Effector memory CD4-positive, alpha-beta T cell (primary cell): ENCODE results near the gene VPS36.
"Not testable (repeated sequence)": the region's sequence is repeated elsewhere in the genome, so short reads cannot be mapped to it uniquely, and the experiment has no call there.

Experiments
- DNase-seq, 3 donors: peaks; one replicate each; pipeline ENCODE4 v3.0.0-alpha.2; 2020
- H3K27ac ChIP-seq: 2 replicates; pipeline ENCODE4 v1.7.0; 2013; ENCODE audit warnings: mild to moderate bottlenecking, low read length, moderate library complexity; ENCODE audit not compliant: insufficient read depth, poor library complexity, severe bottlenecking
- H3K27me3 ChIP-seq: replicated peaks from 2 replicates; pipeline ENCODE4 v1.7.0; 2013; ENCODE audit warnings: mild to moderate bottlenecking, low read length; ENCODE audit not compliant: insufficient read depth, control insufficient read depth, poor library complexity, severe bottlenecking
- H3K36me3 ChIP-seq: 2 replicates; pipeline ENCODE4 v1.7.0; 2013; ENCODE audit warnings: mild to moderate bottlenecking, low read length, moderate library complexity; ENCODE audit not compliant: control insufficient read depth, insufficient read depth
- H3K4me1 ChIP-seq: 2 replicates; pipeline ENCODE4 v1.7.0; 2013; ENCODE audit warnings: low read length, mild to moderate bottlenecking; ENCODE audit not compliant: control insufficient read depth, insufficient read depth, poor library complexity, severe bottlenecking
- H3K4me3 ChIP-seq: 2 replicates; pipeline ENCODE4 v1.7.0; 2013; ENCODE audit warnings: low read length, low read depth, mild to moderate bottlenecking; ENCODE audit not compliant: insufficient read depth, poor library complexity, severe bottlenecking
- H3K9me3 ChIP-seq: 2 replicates; pipeline ENCODE4 v1.7.0; 2013; ENCODE audit warnings: mild to moderate bottlenecking, low read length, moderate library complexity; ENCODE audit not compliant: control insufficient read depth

VPS36 gene

DNA sequence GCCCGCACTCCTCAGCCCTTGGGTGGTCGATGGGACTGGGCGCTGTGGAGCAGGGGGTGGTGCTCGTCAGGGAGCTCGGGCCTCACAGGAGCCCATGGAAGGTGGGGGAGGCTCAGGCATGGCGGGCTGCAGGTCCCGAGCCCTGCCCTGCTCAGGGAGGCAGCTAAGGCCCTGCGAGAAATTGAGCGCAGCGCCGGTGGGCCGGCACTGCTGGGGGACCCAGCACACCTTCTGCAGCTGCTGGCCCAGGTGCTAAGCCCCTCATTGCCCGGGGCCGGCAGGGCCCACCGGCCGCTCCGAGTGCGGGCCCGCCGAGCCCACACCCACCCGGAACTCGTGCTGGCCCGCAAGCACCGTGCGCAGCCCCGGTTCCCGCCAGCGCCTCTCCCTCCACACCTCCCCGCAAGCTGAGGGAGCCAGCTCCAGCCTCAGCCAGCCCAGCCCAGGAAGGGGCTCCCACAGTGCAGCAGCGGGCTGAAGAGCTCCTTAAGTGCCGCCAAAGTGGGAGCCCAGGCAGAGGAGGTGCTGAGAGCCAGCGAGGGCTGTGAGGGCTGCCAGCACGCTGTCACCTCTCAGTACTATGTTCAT, 42.3 kb downstream of the VPS36 start:
- not testable (repeated sequence) for H3K4me3 ChIP-seq, H3K27me3 ChIP-seq, H3K36me3 ChIP-seq, H3K27ac ChIP-seq, DNase-seq, H3K9me3 ChIP-seq
- peaks cover 23% of the 10 kb centered on the region for H3K4me1 ChIP-seq

GRCh38 chr13:52407436-52407835, 43.0 kb downstream of the VPS36 start:
- DNase-seq, H3K9me3 ChIP-seq, H3K27ac ChIP-seq, H3K36me3 ChIP-seq, H3K4me3 ChIP-seq, H3K27me3 ChIP-seq: not testable (repeated sequence)
- H3K4me1 ChIP-seq: peaks cover 23% of the 10 kb centered on the region

DNA sequence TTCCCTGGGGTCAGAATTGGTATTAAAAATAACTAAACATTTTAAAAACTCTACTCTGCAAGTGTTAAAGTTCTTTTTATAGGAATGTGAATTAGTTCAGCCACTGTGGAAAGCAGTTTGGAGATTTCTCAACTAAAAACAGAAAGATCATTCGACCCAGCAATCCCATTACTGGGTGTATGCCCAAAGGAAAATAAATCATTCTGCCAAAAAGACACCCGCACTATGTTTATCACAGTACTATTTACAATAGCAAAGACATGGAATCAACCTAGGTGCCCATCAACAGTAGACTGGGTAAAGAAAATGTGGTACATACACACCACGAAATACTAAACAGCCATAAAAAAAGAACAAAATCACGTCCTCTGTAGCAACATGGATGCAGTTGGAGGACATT, 43.8 kb downstream of the VPS36 start:
- Histone ChIP-seq H3K9me3 (no peaks in the 10 kb centered on the region), H3K4me1 (peaks cover 23% of the 10 kb centered on the region), H3K36me3 (no peaks in the 10 kb centered on the region), H3K4me3 (peak overlapping the region; percentile 49), H3K27ac (no peak overlapping the region), H3K27me3 (peaks cover 3% of the 10 kb centered on the region)
- DNase-seq: no peak

DNA sequence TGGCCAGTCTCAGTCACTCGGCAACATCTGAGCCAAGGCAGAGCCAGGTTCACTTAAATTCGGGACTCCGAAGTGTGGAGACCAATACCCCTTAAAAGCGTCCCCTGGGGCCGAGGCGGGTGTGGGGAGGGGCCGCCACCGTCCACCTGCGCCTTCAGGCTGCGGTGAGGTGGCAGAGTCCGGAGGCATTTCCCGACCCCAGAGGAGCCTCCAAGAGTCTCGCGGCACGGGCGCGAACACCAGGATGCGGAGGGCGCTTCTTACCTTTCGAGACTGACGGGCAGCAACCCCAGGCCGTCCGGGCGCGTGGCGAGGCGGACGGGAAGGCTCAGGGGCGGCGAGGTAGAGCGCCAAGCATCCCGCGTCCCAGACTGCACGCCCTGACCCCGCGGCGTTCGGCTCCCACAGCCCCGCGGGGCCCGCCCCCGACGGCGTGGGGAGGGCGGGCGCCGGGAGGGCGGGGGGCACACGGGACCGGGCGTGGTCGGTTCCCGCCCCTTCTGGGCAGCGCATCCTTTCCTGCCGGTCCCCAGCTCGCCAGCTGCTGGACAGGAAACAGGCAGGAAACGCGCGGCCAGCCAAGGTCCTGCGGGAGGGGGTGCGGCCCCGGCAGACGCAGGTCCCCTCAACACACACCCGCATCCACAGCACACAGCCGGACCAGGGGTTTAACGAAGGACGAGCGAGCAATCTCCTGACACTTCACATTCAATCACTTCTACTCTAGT, 44.5 kb downstream of the VPS36 start, which contains the start of gene THSD1:
Gene THSD1 (minus strand): TSS at position 406 of the 728 bp plus-strand sequence. CDS start 3,572 bp downstream, outside the sequence.
- H3K4me3 ChIP-seq: peak within 1 kb of the TSS; percentile 49
- no peaks in the 10 kb centered on the region for H3K36me3 ChIP-seq
- H3K4me1 ChIP-seq: peaks cover 23% of the 10 kb centered on the region
- H3K27ac ChIP-seq: no peak within 1 kb of the TSS
- no peaks in the 10 kb centered on the region for H3K9me3 ChIP-seq
- peaks cover 3% of the 10 kb centered on the region for H3K27me3 ChIP-seq
- DNase-seq: no peak

- no peak for DNase-seq
- no peak overlapping the region for H3K27ac ChIP-seq
- H3K4me3 ChIP-seq: peak overlapping the region; percentile 49
Observed at GRCh38 chr13:52405369-52405766, 45.1 kb downstream of the VPS36 start.

GRCh38 chr13:52399708-52400107, 50.7 kb downstream of the VPS36 start:
- H3K4me1 ChIP-seq: peaks cover 8% of the 10 kb centered on the region
- H3K27ac ChIP-seq: no peak overlapping the region
- H3K36me3 ChIP-seq: no peaks in the 10 kb centered on the region
- no peak overlapping the region for H3K4me3 ChIP-seq
- no peaks in the 10 kb centered on the region for H3K9me3 ChIP-seq
- peaks cover 3% of the 10 kb centered on the region for H3K27me3 ChIP-seq
- DNase-seq: no peak

More at GRCh38 chr13:52405369-52405766, 45.1 kb downstream of the VPS36 start:
- H3K9me3 ChIP-seq: no peaks in the 10 kb centered on the region
- H3K27me3 ChIP-seq: peaks cover 3% of the 10 kb centered on the region
- H3K4me1 ChIP-seq: peaks cover 23% of the 10 kb centered on the region
- no peaks in the 10 kb centered on the region for H3K36me3 ChIP-seq

GRCh38 chr13:52399046-52399445, 51.4 kb downstream of the VPS36 start:
- Histone ChIP-seq H3K36me3 (no peaks in the 10 kb centered on the region), H3K9me3 (no peaks in the 10 kb centered on the region), H3K4me1 (peaks cover 2% of the 10 kb centered on the region), H3K27me3 (peaks cover 3% of the 10 kb centered on the region), H3K4me3 (no peak overlapping the region), H3K27ac (no peak overlapping the region)
- DNase-seq: no peak

DNA sequence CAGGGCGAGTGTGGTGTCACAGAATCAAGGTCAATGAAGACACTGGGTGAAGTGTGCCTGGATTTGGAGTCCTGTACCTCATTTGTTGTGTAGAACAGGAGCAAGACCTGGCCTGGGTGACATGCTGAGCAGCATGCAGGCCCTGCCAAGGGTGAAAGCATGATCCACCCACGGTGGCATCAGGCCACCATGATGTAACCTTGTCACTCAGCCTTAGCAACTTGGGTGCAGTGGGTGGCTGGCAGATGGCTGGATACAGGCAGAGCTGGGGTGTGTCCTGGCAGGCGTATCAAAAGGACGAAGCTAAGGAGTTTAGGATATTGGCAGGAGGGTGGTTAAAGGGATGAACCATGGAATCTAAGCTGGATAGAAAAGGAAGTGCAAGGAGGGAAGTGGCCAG, 54.7 kb downstream of the VPS36 start:
- Histone ChIP-seq H3K4me3 (no peak overlapping the region), H3K4me1 (no peaks in the 10 kb centered on the region), H3K36me3 (no peaks in the 10 kb centered on the region), H3K27ac (no peak overlapping the region), H3K27me3 (no peaks in the 10 kb centered on the region), H3K9me3 (no peaks in the 10 kb centered on the region)
- no peak for DNase-seq

- Histone ChIP-seq H3K4me3 (no peak overlapping the region), H3K4me1 (no peaks in the 10 kb centered on the region), H3K27me3 (no peaks in the 10 kb centered on the region), H3K27ac (no peak overlapping the region), H3K36me3 (no peaks in the 10 kb centered on the region), H3K9me3 (no peaks in the 10 kb centered on the region)
- DNase-seq: no peak
Observed at GRCh38 chr13:52394586-52394985, 55.8 kb downstream of the VPS36 start.

DNA sequence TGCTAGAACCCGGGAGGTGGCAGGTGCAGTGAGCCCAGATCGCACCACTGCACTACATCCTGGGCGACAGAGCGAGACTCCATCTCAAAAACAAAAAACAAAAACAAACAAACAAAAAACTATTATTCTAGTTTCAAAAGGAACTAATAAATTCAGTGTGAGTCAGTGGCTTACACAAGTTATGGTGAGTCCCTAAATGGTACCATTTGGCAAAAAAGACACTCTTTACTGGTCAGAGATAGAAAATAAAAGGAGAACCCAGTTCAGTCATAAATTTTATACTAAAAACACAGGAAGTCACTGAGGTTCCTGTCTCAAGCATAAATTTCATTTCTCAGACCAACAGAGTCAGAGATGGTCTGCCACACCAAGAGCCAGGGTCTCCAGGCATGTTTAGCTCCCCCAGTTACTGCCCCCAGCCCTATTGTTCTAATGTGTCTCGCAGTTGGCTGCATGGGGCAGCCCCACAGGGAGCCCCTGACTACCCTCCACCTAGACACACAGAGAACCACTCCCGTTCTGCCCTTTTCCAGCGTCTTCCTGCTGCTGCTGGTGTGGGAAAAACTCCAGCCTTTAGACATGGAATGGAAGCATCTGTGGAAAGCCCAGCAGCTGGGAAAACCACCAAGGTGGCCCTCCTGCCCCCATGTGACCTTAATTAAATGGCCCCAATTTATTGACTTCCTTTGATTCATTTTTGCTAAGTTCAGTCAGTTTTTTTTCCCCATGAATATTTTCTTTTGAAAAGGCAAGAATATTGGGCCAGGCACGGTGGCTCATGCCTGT, 56.7 kb downstream of the VPS36 start:
- Histone ChIP-seq H3K4me1 (no peaks in the 10 kb centered on the region), H3K36me3 (no peaks in the 10 kb centered on the region), H3K27ac (no peak overlapping the region), H3K4me3 (no peak overlapping the region), H3K27me3 (no peaks in the 10 kb centered on the region), H3K9me3 (no peaks in the 10 kb centered on the region)
- DNase-seq: no peak
